Fibroblast of lung (primary cell): ENCODE measurements around the gene SH3PXD2A.

ENCODE experiments used
- EZH2 ChIP-seq: IDR thresholded peaks from 2 replicates; pipeline ENCODE4 v1.5.1; 2012; ENCODE audit warnings: low read length, control low read depth, mild to moderate bottlenecking; ENCODE audit errors: missing control alignments
- TF ChIP-seq, protein P1 (sequence below), 2 donors: IDR thresholded peaks in 1 of 2; conservative IDR thresholded peaks in 1 of 2; 1 replicate in 1 of 2; 2 replicates in 1 of 2; pipeline ENCODE4 v1.5.1; 2011 to 2012; ENCODE audit warnings: low read length in 2 of 2, control low read depth in 1 of 2, inconsistent platforms in 1 of 2, low read depth in 1 of 2, mild to moderate bottlenecking in 1 of 2

DNA sequence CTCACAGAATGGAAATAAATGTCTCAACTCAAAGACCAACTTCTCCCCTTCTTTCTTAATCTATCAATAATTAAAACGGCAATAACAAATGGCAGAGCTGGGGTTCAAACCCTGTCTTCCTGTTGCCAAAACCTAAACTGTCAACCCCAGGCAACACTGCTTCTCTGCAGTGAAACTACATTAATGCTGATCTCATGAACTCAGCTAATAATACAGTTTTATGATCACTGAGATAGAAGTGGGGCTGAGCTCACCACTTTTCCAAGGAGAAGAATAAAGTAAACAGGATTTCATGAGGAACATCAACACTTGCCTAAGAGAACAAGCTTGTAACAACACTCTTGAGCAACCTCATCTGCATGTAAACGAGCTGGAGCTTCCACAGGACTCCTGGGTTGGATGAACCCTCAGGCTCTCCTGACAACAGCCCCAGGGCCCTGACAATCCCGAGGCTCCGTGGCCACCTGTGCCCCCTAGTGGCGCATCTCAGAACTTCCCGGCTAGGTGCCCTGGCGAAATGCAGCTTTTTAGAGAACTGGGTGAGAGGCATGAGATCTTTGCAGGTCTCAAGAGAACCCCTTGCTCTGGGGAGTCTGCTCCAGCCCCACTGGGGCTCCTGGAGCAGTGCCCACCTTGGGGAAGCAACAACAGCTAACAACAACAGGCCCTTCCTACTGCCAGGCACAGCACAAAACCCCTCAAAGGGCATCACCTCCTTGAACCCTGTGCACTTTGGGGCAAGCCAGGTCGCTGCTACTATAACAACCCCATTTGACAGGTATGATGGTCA lies 169.3 kb downstream of the SH3PXD2A start:
- TF ChIP-seq, protein P1, sequence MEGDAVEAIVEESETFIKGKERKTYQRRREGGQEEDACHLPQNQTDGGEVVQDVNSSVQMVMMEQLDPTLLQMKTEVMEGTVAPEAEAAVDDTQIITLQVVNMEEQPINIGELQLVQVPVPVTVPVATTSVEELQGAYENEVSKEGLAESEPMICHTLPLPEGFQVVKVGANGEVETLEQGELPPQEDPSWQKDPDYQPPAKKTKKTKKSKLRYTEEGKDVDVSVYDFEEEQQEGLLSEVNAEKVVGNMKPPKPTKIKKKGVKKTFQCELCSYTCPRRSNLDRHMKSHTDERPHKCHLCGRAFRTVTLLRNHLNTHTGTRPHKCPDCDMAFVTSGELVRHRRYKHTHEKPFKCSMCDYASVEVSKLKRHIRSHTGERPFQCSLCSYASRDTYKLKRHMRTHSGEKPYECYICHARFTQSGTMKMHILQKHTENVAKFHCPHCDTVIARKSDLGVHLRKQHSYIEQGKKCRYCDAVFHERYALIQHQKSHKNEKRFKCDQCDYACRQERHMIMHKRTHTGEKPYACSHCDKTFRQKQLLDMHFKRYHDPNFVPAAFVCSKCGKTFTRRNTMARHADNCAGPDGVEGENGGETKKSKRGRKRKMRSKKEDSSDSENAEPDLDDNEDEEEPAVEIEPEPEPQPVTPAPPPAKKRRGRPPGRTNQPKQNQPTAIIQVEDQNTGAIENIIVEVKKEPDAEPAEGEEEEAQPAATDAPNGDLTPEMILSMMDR (conservative IDR thresholded peaks at IDR 0.05 in 1 of 2, IDR thresholded peaks at IDR 0.05 in 1 of 2; ENCODE audit: low read depth in 1 of 2, low read length in 2 of 2): peak; percentile 98
- TF ChIP-seq EZH2: no peak
